B cell (primary cell): ENCODE results near the gene PCDHGB5. TPM values are rescaled to one million over a fixed set of nuclear protein-coding genes. Genes with fewer than 3 reads are reported as not detected.
"Not testable (repeated sequence)": the region's sequence is repeated elsewhere in the genome, so short reads cannot be mapped to it uniquely, and the experiment has no call there.

Experiments used
- ATAC-seq: fragments of 200-7000 bp; cut with Tn5 transposase; one replicate; pipeline ENCODE4 v1.10.0; 2021; ENCODE audit warnings: low read depth, mild to moderate bottlenecking, moderate number of reproducible peaks, moderate library complexity
- CTCF ChIA-PET: fragments of 350-600 bp; sonication (Branson Sonifier 250); formaldehyde crosslinking; loops from one replicate; lab custom pipeline; 2021; ENCODE audit warnings: antibody characterized with exemption, inconsistent platforms; lab: Charles Lee
- POLR2A ChIA-PET: fragments of 350-600 bp; sonication (Branson Sonifier 250); formaldehyde crosslinking; loops from one replicate; lab custom pipeline; 2021; ENCODE audit warnings: antibody characterized with exemption; lab: Charles Lee
- DNase-seq: peaks from one replicate; pipeline ENCODE4 v3.0.0; 2013
- H2AFZ ChIP-seq: 2 replicates; pipeline ENCODE4 v1.6.1; 2012; ENCODE audit warnings: mild to moderate bottlenecking, low read depth, low read length; ENCODE audit not compliant: insufficient read depth, poor library complexity, severe bottlenecking
- H3K27ac ChIP-seq, 2 donors: 1 replicate in 1 of 2; 2 replicates in 1 of 2; pipeline ENCODE4 v1.5.1; 2012 to 2013; ENCODE audit warnings: low read length in 2 of 2, mild to moderate bottlenecking in 2 of 2, moderate library complexity in 1 of 2
- H3K27me3 ChIP-seq, 4 experiments: fragments of 200-600 bp in 1 of 4; sonication (generic) in 1 of 4; replicated peaks in 1 of 4; 1 replicate in 2 of 4; 2 replicates in 2 of 4; pipeline versions ENCODE4 v1.6.1 to v1.7.0; 2013 to 2016; ENCODE audit warnings: low read length in 3 of 4, mild to moderate bottlenecking in 2 of 4, mixed read lengths in 1 of 4, moderate library complexity in 1 of 4; ENCODE audit not compliant: insufficient read depth in 4 of 4, control insufficient read depth in 3 of 4; ENCODE audit errors: control extremely low read depth in 1 of 4
- H3K36me3 ChIP-seq, 2 experiments: replicated peaks in 1 of 2; 1 replicate in 1 of 2; 2 replicates in 1 of 2; pipeline versions ENCODE4 v1.6.1 to v1.7.1; 2013; ENCODE audit warnings: low read length in 1 of 2; ENCODE audit not compliant: insufficient read depth in 2 of 2, control insufficient read depth in 1 of 2; ENCODE audit errors: control extremely low read depth in 1 of 2, extremely low read depth in 1 of 2
- H3K4me1 ChIP-seq, 2 donors: fragments of 200-600 bp in 1 of 2; sonication (generic) in 1 of 2; 1 replicate in 1 of 2; 2 replicates in 1 of 2; pipeline versions ENCODE4 v1.5.1 to v1.6.1; 2013 to 2017; ENCODE audit warnings: low read length in 2 of 2; ENCODE audit not compliant: control insufficient read depth in 2 of 2, insufficient read depth in 2 of 2
- H3K4me2 ChIP-seq: replicated peaks from 2 replicates; pipeline ENCODE3; 2012; ENCODE audit warnings: mild to moderate bottlenecking, low read depth, low read length; ENCODE audit not compliant: poor library complexity, severe bottlenecking
- H3K4me3 ChIP-seq, 5 experiments: fragments of 200-600 bp in 1 of 5; sonication (generic) in 1 of 5; 1 replicate in 3 of 5; 2 replicates in 2 of 5; pipeline versions ENCODE4 v1.5.1 to v1.7.0; 2011 to 2016; ENCODE audit warnings: low read length in 4 of 5, mild to moderate bottlenecking in 4 of 5, low read depth in 2 of 5, control low read depth in 1 of 5, moderate library complexity in 1 of 5; ENCODE audit not compliant: insufficient read depth in 1 of 5; ENCODE audit errors: control extremely low read depth in 1 of 5, extremely low read depth in 1 of 5
- H3K79me2 ChIP-seq: fragments of 200-600 bp; sonication (generic); one replicate; pipeline ENCODE4 v1.6.0; 2016; ENCODE audit warnings: low read length; ENCODE audit not compliant: control insufficient read depth, insufficient read depth
- H3K9ac ChIP-seq: fragments of 200-600 bp; sonication (generic); 2 replicates; pipeline ENCODE4 v1.6.1; 2017; ENCODE audit warnings: mild to moderate bottlenecking, low read length, moderate library complexity
- H3K9me3 ChIP-seq, 3 donors: one replicate each; pipeline versions ENCODE4 v1.6.1 to v1.7.1; 2013; ENCODE audit warnings: low read length in 2 of 3; ENCODE audit not compliant: control insufficient read depth in 2 of 3, insufficient read depth in 1 of 3; ENCODE audit errors: control extremely low read depth in 1 of 3
- H4K20me1 ChIP-seq: 2 replicates; pipeline ENCODE4 v1.6.0; 2012; ENCODE audit warnings: mild to moderate bottlenecking, low read length; ENCODE audit not compliant: insufficient read depth, control insufficient read depth, poor library complexity, severe bottlenecking
- H3K27ac Mint-ChIP-seq: one replicate; pipeline ENCODE4 v1.8.0; 2021; ENCODE audit warnings: mixed read lengths
- H3K27me3 Mint-ChIP-seq: one replicate; pipeline ENCODE4 v1.8.0; 2021; ENCODE audit warnings: mixed read lengths
- H3K4me1 Mint-ChIP-seq: one replicate; pipeline ENCODE4 v1.8.0; 2021; ENCODE audit warnings: mixed read lengths
- H3K4me3 Mint-ChIP-seq: one replicate; pipeline ENCODE4 v1.8.0; 2021; ENCODE audit warnings: mixed read lengths
- H3K9me3 Mint-ChIP-seq: one replicate; pipeline ENCODE4 v1.8.0; 2022; ENCODE audit warnings: mixed read lengths; ENCODE audit not compliant: insufficient read depth
- CTCF ChIP-seq: fragments of 200-600 bp; IDR thresholded peaks from one replicate; pipeline ENCODE4 v1.8.0; 2022; ENCODE audit warnings: antibody characterized with exemption, mild to moderate bottlenecking
- WGBS: methylation state at CpG from one replicate; pipeline ENCODE4 v1.1.5; 2013; ENCODE audit warnings: missing lambda C conversion rate; ENCODE audit not compliant: insufficient coverage; 5-methylcytosine and 5-hydroxymethylcytosine counted together
- intact Hi-C: fragments of 100-400 bp; cut with micrococcal nuclease; formaldehyde crosslinking; loops from one replicate; pipeline ENCODE4 v1.10.0; 2022
- polyA minus RNA-seq: library from RNA; depleted of rRNA, polyadenylated mRNA; stranded (reverse); fragments of >200 nt; gene quantifications from 2 replicates; pipeline ENCODE4 v1.2.3, GENCODE V29; 2012
- polyA plus RNA-seq: library from polyadenylated mRNA; depleted of rRNA; stranded (reverse); fragments of >200 nt; gene quantifications from 2 replicates; pipeline ENCODE4 v1.2.3, GENCODE V29; 2012
- total RNA-seq, 2 donors: library from RNA; stranded (reverse); fragments of 120-200 nt in 1 of 2; gene quantifications; 1 replicate in 1 of 2; 2 replicates in 1 of 2; pipeline versions ENCODE4 v1.2.3 to v1.2.4, GENCODE V29; 2013 to 2022

The PCDHGB5 gene
- total RNA-seq: 2.5 TPM in 2 replicates
- total RNA-seq (2013): 0.79 TPM
- 0.20 and 0.37 TPM in 2 replicates for polyA plus RNA-seq
- polyA minus RNA-seq: 0.57 and 1.2 TPM in 2 replicates

GRCh38 chr5:141397756-141398551 lies at the start of gene PCDHGB5:
Gene PCDHGB5 (plus strand): TSS chr5:141397947. CDS start chr5:141398128, 181 bp downstream.
- H3K27ac Mint-ChIP-seq: not testable (repeated sequence)

More at GRCh38 chr5:141397756-141398551, at the start of gene PCDHGB5:
- intact Hi-C loops, H3K79me2 ChIP-seq, H3K4me2 ChIP-seq, H4K20me1 ChIP-seq, H3K4me1 ChIP-seq, H3K27ac ChIP-seq, H3K9ac ChIP-seq, POLR2A ChIA-PET, H3K4me1 Mint-ChIP-seq, H3K36me3 ChIP-seq, H2AFZ ChIP-seq: not testable (repeated sequence)
- ATAC-seq (peak; percentile 87), DNase-seq (peak; percentile 43)
- Mint-ChIP-seq H3K4me3 (peak within 1 kb of the TSS; percentile 73), H3K9me3 (peaks cover 15% of the 10 kb centered on the region), H3K27me3 (peaks cover 49% of the 10 kb centered on the region)
- TF ChIP-seq CTCF: peak; percentile 35
- CTCF ChIA-PET: interaction anchor here (0.6 to 1.8 kb wide), 6 partner anchors 16 to 1201 kb away, joined by 3 to 7 read pairs (median 4); partner anchors contain the start of gene PCDHGA12
- WGBS: 16% methylated on average over 15 of the region's 43 CpGs
- H3K4me3 ChIP-seq: peak within 1 kb of the TSS in 1 of 5 experiments; percentile 36
- H3K27me3 ChIP-seq: peaks cover 0 to 52% (median 35%) of the 10 kb centered on the region in 4 experiments
- H3K9me3 ChIP-seq: peaks cover 0 to 52% (median 29%) of the 10 kb centered on the region in 3 donors
